Gastroesophageal sphincter (tissue), 4 donors: ENCODE data around the gene NAXE. TPM values are rescaled to one million over a fixed set of nuclear protein-coding genes. Genes with fewer than 3 reads are reported as not detected.
"Not testable (repeated sequence)": the region's sequence is repeated elsewhere in the genome, so short reads cannot be mapped to it uniquely, and the experiment has no call there.

Experiments used
- ATAC-seq: fragments of 150-250 bp; one replicate; pipeline ENCODE4 v1.9.1; 2016; ENCODE audit warnings: mild to moderate bottlenecking, moderate library complexity
- H3K27ac ChIP-seq, 4 donors: fragments of 200-600 bp; sonication (generic) in 3 of 4; 1 replicate in 3 of 4; 2 replicates in 1 of 4; pipeline ENCODE4 v1.5.1; 2016 to 2019
- H3K27me3 ChIP-seq: fragments of 200-600 bp; sonication (generic); one replicate; pipeline ENCODE4 v1.5.1; 2019
- H3K36me3 ChIP-seq, 2 donors: fragments of 200-600 bp; sonication (generic); one replicate each; pipeline ENCODE4 v1.5.1; 2019; ENCODE audit warnings: control low read depth in 1 of 2
- H3K4me1 ChIP-seq, 3 donors: fragments of 200-600 bp; sonication (generic); 1 replicate in 2 of 3; 2 replicates in 1 of 3; pipeline ENCODE4 v1.5.1; 2016 to 2019; ENCODE audit warnings: control low read depth in 2 of 3
- H3K4me3 ChIP-seq, 2 donors: fragments of 200-600 bp; sonication (generic); one replicate each; pipeline ENCODE4 v1.5.1; 2019; ENCODE audit warnings: mild to moderate bottlenecking in 1 of 2, moderate library complexity in 1 of 2
- H3K9me3 ChIP-seq, 3 donors: fragments of 200-600 bp; sonication (generic); one replicate each; pipeline ENCODE4 v1.5.1; 2017 to 2019; ENCODE audit warnings: control low read depth in 2 of 3
- EP300 ChIP-seq: sonication (generic); formaldehyde crosslinking; IDR thresholded peaks from one replicate; pipeline ENCODE4 v1.6.1; 2017; ENCODE audit warnings: antibody characterized with exemption, mild to moderate bottlenecking
- POLR2A ChIP-seq, 2 donors: fragments of 450-650 bp; IDR thresholded peaks; one replicate each; pipeline ENCODE4 v1.6.1; 2017; ENCODE audit warnings: antibody characterized with exemption in 2 of 2, mild to moderate bottlenecking in 2 of 2, moderate library complexity in 1 of 2
- POLR2AphosphoS5 ChIP-seq: sonication (generic); formaldehyde crosslinking; IDR thresholded peaks from one replicate; pipeline ENCODE4 v1.6.1; 2017; ENCODE audit warnings: antibody characterized with exemption
- WGBS, 2 donors: methylation state at CpG; one replicate each; pipeline ENCODE4 v1.1.5; 2018; ENCODE audit warnings: low coverage in 1 of 2; 5-methylcytosine and 5-hydroxymethylcytosine counted together
- total RNA-seq, 4 donors: library from RNA; depleted of rRNA; stranded (reverse); fragments of >200 nt; gene quantifications; one replicate each; pipeline ENCODE4 v1.1.0, GENCODE V29; 2016
- TF ChIP-seq, protein P1 (sequence below), 4 experiments: fragments of 200-600 bp in 2 of 4; fragments of 450-650 bp in 2 of 4; sonication (generic) in 1 of 4; IDR thresholded peaks; one replicate each; pipeline ENCODE4 v1.5.1; 2017 to 2019; ENCODE audit warnings: antibody characterized with exemption in 4 of 4, mild to moderate bottlenecking in 2 of 4, moderate library complexity in 2 of 4

NAXE gene
- total RNA-seq, 4 donors from 2014 or later = 65.1 to 93.6 (median 73.4) TPM

DNA sequence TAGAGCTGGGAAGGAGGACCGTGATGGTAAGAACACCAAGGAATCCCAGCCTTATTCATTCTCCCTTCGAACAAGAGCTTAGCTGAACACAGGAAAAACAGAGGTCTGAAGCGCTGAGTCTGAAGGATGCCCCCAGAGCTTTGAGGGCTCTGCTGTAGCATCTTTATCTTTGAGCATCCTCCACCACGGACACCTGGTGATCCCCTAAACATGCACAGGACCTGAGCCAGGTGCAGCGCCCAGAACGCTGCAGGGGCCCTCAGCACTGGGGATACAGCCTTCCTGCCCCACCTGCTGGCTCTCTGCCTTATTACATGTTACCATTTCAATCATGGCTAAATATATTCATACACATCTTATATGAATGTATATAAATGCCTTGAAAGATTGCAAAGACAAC lies 17.4 kb downstream of the NAXE start:
- Histone ChIP-seq H3K27ac (no peak overlapping the region), H3K9me3 (no peaks in the 10 kb centered on the region), H3K36me3 (no peaks in the 10 kb centered on the region), H3K4me3 (no peak overlapping the region), H3K27me3 (peaks cover 4% of the 10 kb centered on the region), H3K4me1 (peaks cover 0 to 15% (median 5%) of the 10 kb centered on the region in 3 donors)
- TF ChIP-seq, protein P1, sequence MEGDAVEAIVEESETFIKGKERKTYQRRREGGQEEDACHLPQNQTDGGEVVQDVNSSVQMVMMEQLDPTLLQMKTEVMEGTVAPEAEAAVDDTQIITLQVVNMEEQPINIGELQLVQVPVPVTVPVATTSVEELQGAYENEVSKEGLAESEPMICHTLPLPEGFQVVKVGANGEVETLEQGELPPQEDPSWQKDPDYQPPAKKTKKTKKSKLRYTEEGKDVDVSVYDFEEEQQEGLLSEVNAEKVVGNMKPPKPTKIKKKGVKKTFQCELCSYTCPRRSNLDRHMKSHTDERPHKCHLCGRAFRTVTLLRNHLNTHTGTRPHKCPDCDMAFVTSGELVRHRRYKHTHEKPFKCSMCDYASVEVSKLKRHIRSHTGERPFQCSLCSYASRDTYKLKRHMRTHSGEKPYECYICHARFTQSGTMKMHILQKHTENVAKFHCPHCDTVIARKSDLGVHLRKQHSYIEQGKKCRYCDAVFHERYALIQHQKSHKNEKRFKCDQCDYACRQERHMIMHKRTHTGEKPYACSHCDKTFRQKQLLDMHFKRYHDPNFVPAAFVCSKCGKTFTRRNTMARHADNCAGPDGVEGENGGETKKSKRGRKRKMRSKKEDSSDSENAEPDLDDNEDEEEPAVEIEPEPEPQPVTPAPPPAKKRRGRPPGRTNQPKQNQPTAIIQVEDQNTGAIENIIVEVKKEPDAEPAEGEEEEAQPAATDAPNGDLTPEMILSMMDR (IDR thresholded peaks at IDR 0.05) = peak in 2 of 4 experiments; percentile 32 to 34
- TF ChIP-seq POLR2A (IDR thresholded peaks at IDR 0.05) = no peak
- ATAC-seq = no peak
- 37% methylated on average over 4 to 5 of the region's 6 CpGs for WGBS, 2 donors

DNA sequence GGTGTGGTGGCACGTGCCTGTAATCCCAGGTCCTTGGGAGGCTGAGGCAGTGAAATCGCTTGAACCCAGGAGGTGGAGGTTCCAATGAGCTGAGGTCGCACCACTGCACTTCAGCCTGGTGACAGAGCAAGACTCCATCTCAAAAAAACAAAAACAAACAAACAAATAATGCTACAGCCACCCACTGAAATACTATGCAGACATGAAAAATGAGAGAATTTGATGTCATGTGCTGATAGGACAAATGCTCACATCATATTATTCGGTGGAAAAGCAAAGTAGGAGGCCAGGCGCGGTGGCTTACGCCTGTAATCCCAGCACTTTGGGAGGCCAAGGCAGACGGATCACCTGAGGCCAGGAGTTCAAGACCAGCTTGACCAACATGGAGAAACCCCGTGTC lies 18.5 kb downstream of the NAXE start:
- H3K27me3 ChIP-seq, H3K9me3 ChIP-seq, H3K27ac ChIP-seq, H3K4me3 ChIP-seq, ATAC-seq, H3K36me3 ChIP-seq: not testable (repeated sequence)
- peaks cover 0 to 23% (median 5%) of the 10 kb centered on the region in 3 donors for H3K4me1 ChIP-seq
- 74 to 82% methylated on average over 3 to 9 of the region's 9 CpGs for WGBS, 2 donors

DNA sequence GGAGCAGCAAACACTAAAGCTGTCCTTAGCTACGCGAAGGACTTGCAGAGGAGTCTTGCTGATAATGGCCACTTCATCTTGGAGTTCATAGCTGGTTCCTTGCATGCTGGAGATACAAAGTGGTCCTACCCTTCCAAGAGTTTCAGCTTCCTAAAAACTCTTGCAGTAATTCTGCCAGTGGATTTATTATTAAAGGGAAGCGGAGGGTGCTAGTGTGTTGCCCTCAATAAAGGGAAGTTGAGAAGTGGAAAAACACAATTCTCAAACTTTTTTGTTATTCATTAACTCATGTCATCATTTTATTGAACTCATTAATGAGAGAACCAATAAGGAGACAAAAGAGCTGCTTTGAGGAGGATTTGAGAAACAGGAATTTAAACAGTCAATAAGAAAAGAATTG lies 21.1 kb downstream of the NAXE start:
- no peaks in the 10 kb centered on the region for H3K36me3 ChIP-seq
- peaks cover 0 to 40% (median 14%) of the 10 kb centered on the region in 3 donors for H3K4me1 ChIP-seq
- 100% methylated on average over 1 of the region's 3 CpGs for WGBS, 2 donors
- no peak overlapping the region for H3K4me3 ChIP-seq
- no peak for TF ChIP-seq POLR2A (IDR thresholded peaks at IDR 0.05)
- TF ChIP-seq, protein P1 (IDR thresholded peaks at IDR 0.05) = no peak
- no peak for TF ChIP-seq POLR2AphosphoS5
- no peak for TF ChIP-seq EP300
- H3K9me3 ChIP-seq = no peaks in the 10 kb centered on the region
- H3K27me3 ChIP-seq = peaks cover 4% of the 10 kb centered on the region
- no peak for ATAC-seq
- no peak overlapping the region for H3K27ac ChIP-seq

DNA sequence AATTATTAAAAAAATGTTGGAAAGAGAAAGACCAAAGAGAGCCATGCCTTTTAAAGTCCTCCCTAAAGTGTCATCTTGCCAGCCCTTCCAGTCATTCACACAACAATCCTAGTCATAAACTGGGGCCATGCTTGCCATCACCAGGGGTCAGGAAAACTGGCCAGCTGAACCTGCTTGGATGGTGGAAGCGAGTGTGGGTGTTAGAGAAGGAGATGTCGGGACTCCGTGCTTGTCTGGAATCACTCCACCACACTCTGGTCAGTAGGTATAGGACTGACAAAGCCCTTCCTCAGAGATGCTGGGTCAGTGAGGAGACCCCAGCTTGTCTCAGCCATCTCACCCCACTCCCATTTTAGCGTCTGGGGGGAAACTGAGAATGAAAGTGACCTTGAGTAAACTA lies 24.4 kb downstream of the NAXE start:
- peaks cover 0 to 28% (median 9%) of the 10 kb centered on the region in 3 donors for H3K4me1 ChIP-seq
- H3K27ac ChIP-seq = peak overlapping the region; percentile 79 to 86 (median 83)
- peaks cover 2% of the 10 kb centered on the region for H3K27me3 ChIP-seq
- peak; percentile 17 for ATAC-seq
- H3K9me3 ChIP-seq = no peaks in the 10 kb centered on the region
- no peaks in the 10 kb centered on the region for H3K36me3 ChIP-seq
- peak overlapping the region in 1 of 2 donors; percentile 16 for H3K4me3 ChIP-seq
- 17 to 21% methylated on average over 3 to 4 of the region's 4 CpGs for WGBS, 2 donors
- TF ChIP-seq POLR2A (IDR thresholded peaks at IDR 0.05) (no peak), EP300 (no peak), POLR2AphosphoS5 (no peak)
- TF ChIP-seq, protein P1 (IDR thresholded peaks at IDR 0.05) = no peak

DNA sequence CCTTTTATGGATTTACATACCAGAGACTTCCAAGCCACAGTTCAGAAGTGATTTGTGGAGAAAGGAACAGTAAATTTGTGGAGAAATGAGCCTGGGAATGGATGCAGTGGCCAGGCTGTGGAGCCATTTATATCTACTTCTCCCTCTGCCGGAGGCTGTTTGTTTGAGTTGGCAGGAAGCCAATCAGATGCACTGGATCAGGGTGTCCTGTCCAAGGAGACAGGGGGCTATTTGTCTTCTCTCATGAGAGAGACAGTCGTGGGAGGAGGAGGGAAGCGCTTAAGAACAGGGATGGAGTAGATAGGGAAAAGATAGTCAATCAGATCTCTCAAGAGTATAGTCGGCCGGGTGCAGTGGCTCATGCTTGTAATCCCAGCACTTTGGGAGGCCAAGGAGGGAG lies 24.9 kb downstream of the NAXE start:
- Histone ChIP-seq H3K4me1 (peaks cover 0 to 28% (median 9%) of the 10 kb centered on the region in 3 donors), H3K36me3 (no peaks in the 10 kb centered on the region), H3K9me3 (no peaks in the 10 kb centered on the region), H3K27ac (peak overlapping the region; percentile 79 to 86 (median 83)), H3K4me3 (peak overlapping the region in 1 of 2 donors; percentile 16), H3K27me3 (peaks cover 3% of the 10 kb centered on the region)
- 4 to 7% methylated on average over 2 to 4 of the region's 5 CpGs for WGBS, 2 donors
- ATAC-seq = peak; percentile 65
- TF ChIP-seq, protein P1 (IDR thresholded peaks at IDR 0.05) = peak in 3 of 4 experiments; percentile 7 to 36 (median 17)
- TF ChIP-seq POLR2A (IDR thresholded peaks at IDR 0.05) (no peak), POLR2AphosphoS5 (peak; percentile 37)
